Measurements from ENCODE around the gene MORC2.

The MORC2 gene

DNA sequence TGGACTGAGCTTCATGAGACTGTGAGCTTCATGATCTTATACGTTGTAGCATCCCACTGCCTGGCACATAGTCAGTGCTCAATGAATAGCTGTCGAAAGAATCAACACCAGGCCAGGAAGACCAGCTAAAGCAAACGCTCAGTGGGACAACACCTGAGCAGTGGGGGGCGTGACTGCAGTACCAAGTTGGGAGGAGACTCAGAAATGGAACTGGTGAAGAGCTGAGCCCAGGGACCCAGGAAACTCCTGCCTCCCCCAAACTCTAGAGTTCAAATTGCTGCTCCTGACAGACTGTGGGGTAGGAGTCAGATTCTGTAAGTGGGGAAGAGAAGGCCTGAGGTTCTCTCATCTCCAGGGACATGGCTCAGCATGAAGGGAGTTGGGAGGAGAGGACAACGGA, 59.3 kb downstream of the MORC2 start:
- no peak for DNase-seq (ENCODE audit: low read depth)
- H3K4me3 ChIP-seq (ENCODE audit: low read depth, low read length) = no peak overlapping the region
- TF ChIP-seq, protein P1, sequence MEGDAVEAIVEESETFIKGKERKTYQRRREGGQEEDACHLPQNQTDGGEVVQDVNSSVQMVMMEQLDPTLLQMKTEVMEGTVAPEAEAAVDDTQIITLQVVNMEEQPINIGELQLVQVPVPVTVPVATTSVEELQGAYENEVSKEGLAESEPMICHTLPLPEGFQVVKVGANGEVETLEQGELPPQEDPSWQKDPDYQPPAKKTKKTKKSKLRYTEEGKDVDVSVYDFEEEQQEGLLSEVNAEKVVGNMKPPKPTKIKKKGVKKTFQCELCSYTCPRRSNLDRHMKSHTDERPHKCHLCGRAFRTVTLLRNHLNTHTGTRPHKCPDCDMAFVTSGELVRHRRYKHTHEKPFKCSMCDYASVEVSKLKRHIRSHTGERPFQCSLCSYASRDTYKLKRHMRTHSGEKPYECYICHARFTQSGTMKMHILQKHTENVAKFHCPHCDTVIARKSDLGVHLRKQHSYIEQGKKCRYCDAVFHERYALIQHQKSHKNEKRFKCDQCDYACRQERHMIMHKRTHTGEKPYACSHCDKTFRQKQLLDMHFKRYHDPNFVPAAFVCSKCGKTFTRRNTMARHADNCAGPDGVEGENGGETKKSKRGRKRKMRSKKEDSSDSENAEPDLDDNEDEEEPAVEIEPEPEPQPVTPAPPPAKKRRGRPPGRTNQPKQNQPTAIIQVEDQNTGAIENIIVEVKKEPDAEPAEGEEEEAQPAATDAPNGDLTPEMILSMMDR (IDR thresholded peaks at IDR 0.05; ENCODE audit: control insufficient read depth, extremely low read depth, insufficient read depth) = no peak

DNA sequence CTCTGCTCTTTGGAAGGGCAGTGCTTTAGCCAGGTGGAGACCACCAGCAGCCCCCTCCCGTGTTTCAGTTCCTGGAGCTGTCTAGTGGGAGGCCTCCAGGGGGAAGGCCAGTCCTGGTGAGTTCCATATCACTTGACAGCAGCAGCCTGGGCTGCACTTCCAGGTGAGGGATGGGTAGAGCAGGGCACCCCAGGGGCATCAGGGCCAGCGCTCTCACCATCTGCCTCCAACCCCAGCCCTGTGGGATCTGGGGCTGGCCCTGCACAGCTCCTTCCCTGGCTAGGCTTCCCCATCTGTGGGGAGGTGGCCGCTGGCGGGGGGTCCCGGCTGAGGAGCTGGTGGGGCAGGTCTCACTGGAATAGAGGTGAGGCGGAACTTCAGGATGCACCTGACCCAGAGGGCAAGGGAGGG, 60.5 kb downstream of the MORC2 start:
- no peak overlapping the region for H3K4me3 ChIP-seq (ENCODE audit: low read depth, low read length)
- TF ChIP-seq, protein P1 (IDR thresholded peaks at IDR 0.05; ENCODE audit: control insufficient read depth, extremely low read depth, insufficient read depth) = no peak
- DNase-seq (ENCODE audit: low read depth) = no peak

DNA sequence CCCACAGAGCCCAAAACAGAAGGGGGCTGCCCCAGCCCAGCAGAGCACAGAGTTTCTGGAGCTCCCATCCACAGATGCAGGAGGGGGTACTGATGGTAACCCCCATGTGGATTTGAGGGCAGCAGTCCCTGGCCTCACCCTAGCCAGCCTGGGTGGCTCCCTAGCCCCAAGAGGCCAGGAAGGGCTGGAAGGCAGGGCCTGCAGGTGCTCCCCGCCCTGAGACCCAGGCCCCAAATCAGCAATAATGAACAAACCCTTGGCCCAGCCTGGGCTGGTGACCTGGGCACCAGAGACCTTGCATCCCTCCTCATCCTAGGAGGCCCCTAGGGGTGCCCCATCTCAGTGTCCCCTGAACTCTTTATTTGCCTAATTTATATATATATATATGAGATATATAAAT, 61.6 kb downstream of the MORC2 start:
- DNase-seq (ENCODE audit: low read depth) = no peak
- TF ChIP-seq, protein P1 (IDR thresholded peaks at IDR 0.05; ENCODE audit: control insufficient read depth, extremely low read depth, insufficient read depth) = no peak

DNA sequence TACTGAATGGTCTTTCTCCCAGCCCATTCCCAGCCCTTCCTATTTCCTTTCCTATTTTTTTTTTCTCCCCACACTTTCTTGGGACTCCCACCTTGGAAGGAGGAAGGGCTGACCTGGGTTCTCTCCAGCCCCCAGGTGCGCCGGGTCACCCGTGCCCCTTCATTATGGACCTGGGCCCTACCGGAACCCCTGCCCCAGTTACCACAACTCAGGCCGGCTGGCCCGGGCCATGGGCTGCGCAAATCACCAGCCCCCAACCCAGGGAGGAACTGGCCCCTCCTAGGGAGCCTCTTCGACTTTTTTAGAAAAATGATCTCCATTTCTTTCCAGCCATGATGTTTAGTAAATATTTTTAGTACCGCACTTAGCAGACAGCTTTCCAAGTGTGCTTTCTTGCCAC, 62.2 kb downstream of the MORC2 start:
- TF ChIP-seq, protein P1 (IDR thresholded peaks at IDR 0.05; ENCODE audit: control insufficient read depth, extremely low read depth, insufficient read depth) = no peak

More for the DNA sequence above, 61.6 kb downstream of the MORC2 start:
- H3K4me3 ChIP-seq (ENCODE audit: low read depth, low read length) = no peak overlapping the region

DNA sequence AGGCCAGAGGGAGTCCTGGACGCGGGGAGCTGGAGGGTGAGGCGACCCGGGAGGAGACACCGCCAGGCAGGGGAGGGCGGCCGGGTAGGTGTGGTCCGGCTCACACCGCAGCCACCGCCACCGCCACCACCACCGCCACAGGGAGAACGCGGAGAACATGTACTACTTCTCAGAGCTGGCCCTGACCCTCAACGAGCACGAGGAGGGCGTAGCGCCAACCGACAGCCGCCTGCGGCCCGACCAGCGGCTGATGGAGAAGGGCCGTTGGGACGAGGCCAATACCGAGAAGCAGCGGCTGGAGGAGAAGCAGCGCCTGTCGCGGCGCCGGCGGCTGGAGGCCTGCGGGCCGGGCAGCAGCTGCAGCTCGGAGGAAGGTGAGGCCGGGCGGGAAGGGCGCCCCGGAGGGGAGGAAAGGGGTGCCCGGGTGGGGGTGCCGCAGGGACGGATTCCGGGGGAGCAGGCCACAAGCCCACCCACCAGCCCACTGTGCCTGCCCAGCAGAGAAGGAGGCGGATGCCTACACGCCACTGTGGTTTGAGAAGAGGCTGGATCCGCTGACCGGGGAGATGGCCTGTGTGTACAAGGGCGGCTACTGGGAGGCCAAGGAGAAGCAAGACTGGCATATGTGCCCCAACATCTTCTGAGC, 62.8 kb downstream of the MORC2 start:
- no peak for DNase-seq (ENCODE audit: low read depth)
- no peak overlapping the region for H3K4me3 ChIP-seq (ENCODE audit: low read depth, low read length)
- TF ChIP-seq, protein P1 (IDR thresholded peaks at IDR 0.05; ENCODE audit: control insufficient read depth, extremely low read depth, insufficient read depth) = no peak

More for the DNA sequence above, 62.2 kb downstream of the MORC2 start:
- no peak for DNase-seq (ENCODE audit: low read depth)
- H3K4me3 ChIP-seq (ENCODE audit: low read depth, low read length) = no peak overlapping the region

DNA sequence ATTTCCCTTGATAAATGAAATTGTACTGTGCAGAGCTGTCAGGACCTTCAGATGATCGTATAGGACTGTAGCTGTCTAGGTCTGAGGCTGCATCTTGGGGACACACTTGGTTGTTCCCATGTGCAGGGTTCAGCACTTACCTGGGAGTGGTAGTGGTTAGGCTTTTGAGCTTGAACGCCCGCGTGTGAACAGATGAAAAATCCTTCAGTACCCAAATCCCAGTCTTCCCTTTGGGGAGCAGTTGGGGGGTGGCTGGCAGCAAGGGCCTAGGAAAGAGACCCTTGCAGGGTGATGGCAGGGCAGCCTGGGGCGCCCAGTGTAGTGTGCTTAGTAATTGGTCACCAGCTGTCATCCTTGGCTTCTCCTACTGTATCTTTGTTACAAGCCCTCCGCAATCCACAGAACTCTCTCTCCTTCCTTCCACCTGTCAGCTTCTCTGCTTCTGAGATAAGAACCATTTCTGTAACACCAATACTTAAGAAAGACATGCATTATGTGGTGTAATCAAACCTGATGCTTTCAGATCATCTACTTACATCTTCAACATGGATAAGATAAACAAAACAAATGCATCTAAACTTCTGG, 64.6 kb downstream of the MORC2 start:
- TF ChIP-seq, protein P1 (IDR thresholded peaks at IDR 0.05; ENCODE audit: control insufficient read depth, extremely low read depth, insufficient read depth) = no peak
- DNase-seq (ENCODE audit: low read depth) = no peak
- no peak overlapping the region for H3K4me3 ChIP-seq (ENCODE audit: low read depth, low read length)
